HG03066 (cell line): ENCODE data around the gene AQP12A.
"Not testable (repeated sequence)": the region's sequence is repeated elsewhere in the genome, so short reads cannot be mapped to it uniquely, and the experiment has no call there.

ENCODE experiments used
- ATAC-seq: cut with Tn5 transposase; IDR thresholded peaks from one replicate; pipeline ENCODE4 v1.9.1; 2021; ENCODE audit warnings: low read depth; ENCODE audit not compliant: unreplicated experiment

The AQP12A gene, protein sequence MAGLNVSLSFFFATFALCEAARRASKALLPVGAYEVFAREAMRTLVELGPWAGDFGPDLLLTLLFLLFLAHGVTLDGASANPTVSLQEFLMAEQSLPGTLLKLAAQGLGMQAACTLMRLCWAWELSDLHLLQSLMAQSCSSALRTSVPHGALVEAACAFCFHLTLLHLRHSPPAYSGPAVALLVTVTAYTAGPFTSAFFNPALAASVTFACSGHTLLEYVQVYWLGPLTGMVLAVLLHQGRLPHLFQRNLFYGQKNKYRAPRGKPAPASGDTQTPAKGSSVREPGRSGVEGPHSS

DNA sequence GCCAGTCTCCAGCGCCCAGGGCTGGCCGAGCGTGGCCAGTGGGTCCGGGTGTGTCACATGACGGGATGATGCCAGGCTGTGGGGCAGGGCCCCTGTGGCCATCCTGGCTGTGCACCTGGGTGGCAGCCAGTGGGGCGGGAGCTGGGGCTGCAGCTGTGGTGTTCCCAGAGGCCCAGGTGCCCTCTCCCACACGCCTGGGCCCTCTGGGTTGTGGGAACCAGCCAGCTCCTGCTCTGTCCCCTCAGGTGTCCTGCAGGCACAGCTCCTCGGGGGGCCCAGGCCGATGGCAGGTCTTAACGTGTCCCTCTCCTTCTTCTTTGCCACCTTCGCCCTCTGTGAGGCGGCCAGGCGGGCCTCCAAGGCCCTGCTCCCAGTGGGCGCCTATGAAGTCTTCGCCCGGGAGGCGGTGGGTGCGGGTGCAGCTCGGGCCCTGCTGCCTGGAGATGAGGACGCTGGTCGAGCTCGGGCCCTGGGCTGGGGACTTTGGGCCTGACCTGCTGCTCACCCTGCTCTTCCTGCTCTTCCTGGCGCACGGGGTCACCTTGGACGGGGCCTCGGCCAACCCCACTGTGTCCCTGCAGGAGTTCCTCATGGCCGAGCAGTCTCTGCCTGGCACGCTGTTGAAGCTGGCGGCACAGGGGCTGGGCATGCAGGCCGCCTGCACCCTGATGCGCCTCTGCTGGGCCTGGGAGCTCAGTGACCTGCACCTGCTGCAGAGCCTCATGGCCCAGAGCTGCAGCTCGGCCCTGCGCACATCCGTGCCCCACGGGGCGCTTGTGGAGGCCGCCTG, at the start of gene AQP12A:
TSS of gene AQP12A (plus strand) at position 236 of the 790 bp plus-strand sequence. CDS start at position 284, 48 bp downstream.
- ATAC-seq = not testable (repeated sequence)

DNA sequence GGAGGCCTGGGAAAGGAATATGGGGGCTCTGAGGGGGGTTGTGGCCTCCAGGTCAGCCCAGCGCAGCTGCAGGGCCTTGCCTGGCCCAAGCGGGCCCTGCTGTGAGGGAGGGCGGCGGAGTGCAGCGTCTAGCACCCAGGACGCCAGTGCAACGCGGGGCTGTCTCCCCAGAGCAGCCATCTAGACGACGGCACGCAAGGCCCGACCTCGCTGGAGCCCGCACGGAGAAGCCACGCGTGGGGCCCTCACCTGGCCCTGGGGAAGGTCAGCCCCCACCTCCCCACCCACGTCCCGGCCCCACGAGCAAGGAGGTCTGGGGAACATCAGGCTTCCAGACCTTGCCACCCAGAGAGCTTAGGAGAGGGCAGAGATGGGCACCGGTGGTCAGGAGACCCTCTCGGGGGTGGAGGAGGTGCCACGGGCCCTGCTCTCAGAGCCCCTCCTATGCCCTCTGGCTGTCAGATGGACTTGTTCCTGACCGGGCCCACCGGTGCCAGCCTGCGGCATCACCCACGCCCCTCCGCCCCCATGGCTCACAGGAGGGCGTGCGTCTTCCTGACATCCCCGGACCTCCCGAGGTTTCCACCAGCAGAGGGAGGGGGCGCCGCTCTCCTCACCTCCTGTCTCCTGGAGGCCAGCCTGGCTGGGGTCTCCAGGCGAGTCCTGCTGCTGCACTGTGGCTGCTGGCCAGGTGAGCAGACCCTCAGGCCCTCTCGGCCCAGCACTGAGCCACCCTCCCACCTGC, 49.4 kb upstream of the AQP12A start:
- no peak for ATAC-seq

DNA sequence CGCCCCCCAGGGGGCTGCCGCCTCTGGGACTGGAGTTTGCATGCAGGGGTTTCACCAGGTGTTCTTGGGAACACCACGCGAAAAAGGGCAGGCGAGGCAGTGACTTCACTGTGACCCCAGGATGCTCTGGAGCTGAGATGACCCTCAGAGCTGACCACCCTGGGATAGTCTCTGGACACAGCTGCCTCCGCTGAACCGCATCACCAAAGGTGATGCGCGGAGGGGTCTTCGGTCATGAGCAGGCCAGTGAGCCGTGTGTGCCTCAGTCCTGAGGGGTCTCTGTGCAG, 48.9 kb upstream of the AQP12A start:
- ATAC-seq = no peak

DNA sequence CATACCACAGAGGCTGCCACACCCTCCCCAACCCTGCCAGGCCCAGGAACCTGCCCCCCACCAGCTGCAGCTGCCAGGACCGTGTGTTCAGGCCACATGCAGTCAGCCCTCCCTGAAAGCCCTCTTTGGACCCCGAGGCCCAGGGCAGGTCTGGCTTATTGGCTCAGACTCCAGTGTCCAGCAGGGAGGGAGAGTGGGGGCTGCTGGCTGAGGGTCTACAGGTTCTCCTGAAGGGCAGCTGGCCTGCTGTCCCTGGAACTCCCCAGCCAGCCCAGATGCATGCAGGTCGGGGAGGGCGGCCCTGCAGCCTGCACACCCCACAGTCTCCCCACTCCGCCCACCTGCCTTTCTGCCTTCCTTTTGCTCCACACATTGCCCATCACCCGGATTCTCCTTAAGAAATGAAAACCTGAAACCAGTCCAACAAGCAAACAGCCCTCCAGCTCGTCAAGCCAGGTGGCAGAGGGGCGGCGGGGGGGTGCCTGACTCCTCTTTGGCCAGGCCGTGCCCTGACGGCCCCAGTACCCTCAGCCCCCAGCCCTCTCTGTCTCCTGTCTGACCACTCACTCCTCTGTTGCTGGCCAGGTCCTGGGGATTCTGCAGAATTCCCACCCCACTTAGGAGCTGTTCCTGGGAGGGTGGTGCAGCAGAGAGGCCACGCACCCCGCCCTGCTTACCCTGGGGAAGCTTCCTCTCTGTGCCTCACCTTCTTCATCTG, 48.4 kb upstream of the AQP12A start:
- ATAC-seq = no peak

DNA sequence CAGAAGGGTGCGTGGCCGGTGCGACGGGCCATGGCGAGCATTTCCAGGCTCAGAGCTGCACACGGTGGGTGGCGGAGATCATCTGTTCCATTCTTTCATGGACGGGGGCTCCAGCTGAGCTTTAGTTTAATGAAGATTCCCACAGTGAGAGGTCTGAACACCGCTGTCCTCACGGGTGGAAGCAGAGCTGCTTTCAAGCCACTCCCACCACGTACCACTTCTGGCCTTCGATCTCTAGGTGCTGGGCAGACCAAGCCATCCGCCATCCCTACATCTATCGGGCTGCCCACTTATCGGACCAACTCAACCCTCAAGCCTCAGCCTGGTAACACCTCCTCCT, 47.9 kb upstream of the AQP12A start:
- ATAC-seq = no peak

DNA sequence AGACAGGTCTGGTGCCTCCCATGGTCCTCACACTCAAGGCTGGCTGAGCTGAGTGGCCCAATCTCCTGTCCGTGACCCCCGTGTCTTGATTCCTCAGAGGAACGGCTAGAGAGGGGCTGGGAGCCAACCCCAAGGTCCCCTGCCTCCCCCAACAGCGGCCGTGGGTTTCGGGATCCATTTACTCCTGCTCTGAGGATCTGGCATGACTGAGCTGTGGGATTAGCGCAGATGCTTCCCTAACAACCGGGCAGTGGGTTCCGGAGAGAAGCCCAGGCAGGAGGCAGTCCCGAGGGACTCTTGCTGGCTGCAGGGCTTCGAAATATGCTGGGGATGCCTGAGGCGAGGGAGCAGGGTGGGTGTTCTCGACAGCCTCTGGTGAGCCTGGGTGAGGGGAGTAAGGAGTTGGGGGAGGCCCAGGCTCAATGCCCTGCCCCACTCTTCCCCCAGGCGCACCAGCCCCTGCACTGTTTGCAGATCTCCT, 47.5 kb upstream of the AQP12A start:
- ATAC-seq = no peak

DNA sequence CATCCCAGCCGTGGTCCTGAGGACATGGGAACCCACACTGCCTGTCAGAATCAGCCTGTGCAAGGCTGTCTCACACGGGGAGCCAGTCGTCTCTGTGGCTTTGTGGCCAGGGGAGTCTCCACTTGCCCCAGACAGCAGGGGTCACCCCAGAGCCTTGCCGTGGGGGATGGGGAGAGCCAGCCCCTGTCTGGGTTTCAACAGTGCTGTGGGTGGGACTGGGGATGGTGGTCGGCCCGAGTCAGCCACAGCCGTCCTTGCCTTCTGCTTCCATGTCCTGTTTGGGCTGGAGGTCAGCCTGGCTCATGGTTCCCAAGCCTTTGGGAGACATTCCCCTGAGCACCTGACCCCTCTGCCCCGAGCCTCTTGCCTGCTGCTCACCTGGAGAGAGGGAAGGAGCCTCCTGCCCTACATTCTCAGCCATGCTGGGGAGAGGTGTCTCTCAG, 46.8 kb upstream of the AQP12A start:
- no peak for ATAC-seq

DNA sequence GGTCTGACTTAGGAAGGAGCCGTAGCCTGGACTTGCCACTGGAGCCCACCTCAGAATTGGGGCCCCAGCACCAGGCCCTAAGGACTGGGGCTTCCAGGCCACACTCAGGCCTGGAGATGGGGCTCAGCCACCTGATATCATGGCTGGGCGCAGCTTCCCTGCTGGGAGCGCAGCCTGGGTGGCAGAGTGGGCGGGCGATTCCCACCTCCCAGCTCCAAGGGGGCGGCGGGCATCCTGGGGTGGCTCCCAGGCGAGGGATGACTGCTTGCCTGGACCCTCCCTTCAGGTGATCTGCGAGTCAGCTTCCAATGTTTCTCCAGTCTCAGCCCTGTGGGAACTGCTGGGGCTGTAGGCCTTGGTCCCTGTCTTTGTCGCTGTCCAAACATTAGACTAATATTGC, 46.3 kb upstream of the AQP12A start:
- no peak for ATAC-seq

DNA sequence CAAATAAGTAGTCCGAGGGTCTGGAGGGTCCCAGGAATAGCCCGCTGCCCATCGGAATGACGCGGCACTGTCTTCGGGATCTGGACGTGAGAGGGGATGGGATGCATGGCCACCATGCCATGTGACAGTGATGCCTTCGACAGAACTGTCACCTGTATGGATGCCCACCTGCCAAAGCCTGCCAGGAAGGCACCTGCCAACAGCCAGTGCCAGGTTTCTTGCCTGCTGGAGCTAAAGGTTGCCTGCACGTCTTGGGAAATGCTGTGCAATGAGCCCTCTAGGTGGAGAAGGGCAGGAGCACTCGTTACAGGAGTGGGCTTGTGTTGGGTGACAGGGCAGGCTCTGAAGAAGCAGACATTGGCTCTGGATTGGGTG, 45.9 kb upstream of the AQP12A start:
- no peak for ATAC-seq

DNA sequence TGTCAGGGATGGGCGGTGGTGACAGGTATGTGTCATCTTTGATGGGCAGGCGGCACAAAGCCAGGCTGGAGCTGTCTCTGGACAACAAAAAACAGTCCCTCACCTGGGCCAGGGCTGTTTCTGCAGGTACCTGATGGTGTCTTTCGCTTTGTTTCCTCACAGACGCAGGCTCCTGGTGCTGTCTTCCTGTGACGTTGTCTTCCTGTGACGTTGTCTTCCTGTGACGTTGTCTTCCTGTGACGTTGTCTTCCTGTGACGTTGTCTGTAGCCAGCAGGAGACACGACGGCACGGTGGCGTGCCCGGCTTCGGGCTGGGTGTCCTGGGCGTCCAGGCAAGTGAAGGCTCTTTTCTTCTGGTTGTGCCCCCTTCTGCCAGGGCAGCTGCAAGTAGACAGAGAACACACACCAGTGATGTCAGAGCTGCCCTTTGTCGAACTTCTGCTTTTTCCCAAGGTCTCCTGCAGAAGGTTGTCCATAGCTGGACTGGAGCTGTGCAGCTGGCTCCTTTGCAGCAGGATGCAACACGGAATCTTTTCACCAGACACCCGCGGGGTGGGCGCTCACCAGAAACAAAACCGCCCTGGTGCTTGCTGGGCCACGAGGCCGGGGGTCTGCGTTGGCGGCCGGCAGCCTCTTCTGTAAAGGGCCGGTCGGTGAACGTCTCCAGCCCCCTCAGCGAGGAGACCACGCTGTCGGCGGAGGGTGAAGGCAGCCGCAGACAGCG, 45.3 kb upstream of the AQP12A start:
- no peak for ATAC-seq

DNA sequence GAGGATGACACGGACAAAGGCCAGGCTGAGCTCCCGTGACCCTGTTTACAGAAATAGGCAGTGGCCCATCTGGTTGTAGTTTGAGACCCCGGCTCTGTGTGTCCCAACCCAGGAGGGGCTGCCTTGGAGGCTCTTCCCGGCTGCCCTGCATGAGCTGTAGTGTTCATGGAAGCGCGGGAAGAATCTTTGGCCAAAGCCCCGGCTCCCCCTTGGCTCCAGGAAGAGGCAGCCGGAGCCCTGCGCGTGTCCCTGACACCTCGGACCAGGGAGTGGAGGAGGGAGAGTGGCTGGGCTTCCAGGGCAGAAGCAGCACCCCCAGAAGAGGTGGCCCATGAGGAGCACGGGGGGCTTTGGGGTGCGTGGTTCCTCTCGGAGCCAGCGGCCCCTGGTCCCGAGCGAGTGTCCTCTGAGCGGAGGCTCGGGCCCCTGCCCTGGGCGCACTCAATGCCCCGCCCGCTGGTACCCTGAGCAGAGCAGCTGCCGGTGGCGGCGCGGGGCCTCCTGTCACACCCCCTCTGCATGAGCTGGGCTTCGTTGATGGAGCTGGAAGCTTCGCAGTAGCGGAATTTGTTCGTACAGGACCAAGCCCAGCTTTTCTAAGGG, 44.7 kb upstream of the AQP12A start:
- no peak for ATAC-seq

DNA sequence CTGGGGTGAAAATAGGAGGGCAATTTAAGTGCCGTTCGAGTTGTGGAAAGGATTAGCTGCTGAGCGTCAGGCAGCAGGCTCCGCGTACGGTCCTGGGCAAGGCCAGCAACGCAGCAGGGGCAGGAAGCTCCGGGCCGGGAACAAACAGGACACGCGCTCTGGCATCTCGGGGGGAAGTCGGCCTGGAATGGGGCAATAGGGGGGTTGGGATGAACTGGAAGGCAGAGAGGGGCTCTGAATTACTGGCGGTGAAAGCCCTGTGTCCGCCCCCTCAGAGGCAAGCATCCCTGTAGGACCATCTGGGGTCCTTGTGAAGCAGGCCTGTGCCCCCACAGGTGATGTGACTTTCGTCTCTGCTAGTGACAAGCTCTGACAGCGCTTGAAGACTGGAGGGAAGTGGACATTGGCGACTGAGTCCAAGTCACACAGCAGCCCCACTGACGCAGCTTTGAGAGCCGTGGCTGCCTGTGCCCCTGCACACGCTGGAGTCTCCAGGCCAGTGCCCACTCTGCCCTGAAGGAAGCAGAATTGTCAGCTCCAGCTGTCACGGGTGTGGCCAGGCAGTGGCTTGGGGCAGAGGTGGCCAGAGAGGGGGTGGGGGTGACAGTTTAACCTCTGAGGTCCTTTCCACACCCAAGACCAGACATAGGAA, 44.0 kb upstream of the AQP12A start:
- no peak for ATAC-seq

DNA sequence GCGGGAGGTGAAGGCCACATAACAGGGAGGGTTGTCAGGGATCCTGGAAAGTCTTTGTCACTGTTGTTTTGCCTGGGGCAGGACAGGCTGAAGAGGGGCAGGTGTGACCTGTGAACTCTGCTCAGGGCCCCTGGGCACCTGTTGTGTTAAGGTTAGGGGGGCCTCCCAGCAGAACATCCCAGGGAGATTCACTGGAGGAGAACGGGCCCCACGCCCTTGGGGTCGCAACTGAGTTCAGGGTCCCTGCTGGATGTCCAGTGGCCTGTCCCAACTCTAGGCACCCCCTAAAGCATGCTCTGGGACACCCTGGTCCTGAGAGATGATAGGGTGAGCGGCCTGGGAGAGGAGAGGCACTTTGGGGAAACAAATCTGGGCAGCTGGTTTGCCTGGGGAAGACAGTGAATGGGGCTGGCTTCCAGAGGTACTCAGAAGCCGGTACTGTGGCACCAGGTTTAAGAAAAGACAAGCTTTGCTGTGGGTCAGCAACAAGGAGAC, 43.5 kb upstream of the AQP12A start:
- no peak for ATAC-seq

DNA sequence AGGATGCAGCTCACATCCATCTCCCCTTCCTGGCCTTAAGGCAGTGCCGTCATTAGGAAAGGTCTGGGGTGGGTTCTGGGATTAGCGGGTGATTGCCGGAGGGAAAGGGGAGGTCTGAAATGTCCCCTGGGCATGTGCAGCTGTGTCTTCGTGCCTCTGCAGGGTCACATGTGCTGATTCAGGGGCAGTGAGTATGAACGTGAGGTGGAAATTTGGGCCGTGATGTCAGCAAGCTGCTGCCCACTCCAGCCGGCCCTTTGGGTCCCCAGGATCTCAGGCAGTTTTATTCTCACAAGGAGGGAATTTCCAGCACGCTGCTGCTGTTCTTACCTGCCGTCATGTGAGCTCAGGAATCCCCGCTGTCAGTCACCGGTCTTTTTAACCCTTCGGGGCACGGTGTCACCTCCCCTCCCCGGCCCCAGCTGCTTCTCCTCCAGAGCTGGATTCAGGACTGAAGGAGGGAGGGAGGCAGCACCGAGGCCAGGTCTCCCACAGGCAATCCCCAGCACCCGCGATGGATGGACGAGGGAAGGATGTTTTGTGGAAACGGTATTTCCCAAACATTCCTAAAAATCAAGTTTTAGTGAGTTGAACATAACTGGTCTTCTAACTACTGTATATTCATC, 42.9 kb upstream of the AQP12A start:
- ATAC-seq = no peak

DNA sequence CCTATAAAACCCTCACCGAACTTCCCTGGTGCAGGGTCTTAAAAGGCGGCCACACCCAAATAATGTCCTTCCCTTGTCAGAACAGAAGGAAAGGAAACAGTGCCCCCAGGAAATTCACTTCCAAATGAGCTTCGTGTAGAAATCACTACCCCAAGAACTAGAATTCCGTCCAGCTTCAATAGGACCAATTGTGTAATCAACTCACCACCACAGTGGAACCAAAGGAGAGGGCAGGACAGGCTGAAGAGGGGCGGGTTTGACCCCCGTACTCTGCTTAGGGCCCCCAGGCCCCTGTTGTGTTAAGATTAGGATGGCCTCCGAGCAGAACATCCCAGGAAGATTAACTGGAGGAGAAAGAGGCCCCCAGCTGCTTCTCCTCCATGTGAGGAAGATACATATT, 42.3 kb upstream of the AQP12A start:
- no peak for ATAC-seq

DNA sequence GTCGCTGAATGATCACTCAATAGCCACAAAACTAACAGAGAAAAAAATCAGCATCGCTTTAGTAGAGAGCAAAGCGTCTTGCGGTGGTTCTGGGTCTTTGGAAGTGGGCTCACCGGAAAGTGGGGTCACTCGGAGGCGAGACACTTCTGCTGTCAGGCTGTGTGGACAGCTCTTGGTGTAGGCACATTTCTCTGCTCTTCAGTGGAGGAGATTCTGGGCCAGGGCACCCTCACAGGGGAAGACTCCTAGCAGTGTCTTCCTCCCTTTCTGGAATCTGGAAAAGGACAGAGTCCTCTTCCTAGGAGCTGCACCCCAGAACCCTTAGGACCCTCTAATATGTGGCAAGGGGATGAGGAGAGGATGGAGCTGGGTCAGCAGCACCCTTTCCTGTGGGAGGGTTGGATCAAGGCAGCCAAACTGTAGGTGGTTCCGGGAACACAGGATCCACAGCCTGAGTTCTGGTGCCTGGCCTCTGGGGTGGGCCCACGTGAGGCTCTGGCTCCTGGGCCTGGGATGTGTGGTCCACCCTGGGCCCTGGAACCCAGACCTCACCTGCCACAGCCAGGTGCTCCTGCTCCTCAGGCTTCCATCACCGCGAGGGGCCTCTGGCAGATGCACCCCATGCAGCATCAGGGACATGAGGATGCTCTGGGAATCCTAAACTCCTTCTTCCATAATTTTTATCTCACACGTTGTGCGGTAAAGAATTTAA, 41.3 kb upstream of the AQP12A start:
- ATAC-seq = no peak

DNA sequence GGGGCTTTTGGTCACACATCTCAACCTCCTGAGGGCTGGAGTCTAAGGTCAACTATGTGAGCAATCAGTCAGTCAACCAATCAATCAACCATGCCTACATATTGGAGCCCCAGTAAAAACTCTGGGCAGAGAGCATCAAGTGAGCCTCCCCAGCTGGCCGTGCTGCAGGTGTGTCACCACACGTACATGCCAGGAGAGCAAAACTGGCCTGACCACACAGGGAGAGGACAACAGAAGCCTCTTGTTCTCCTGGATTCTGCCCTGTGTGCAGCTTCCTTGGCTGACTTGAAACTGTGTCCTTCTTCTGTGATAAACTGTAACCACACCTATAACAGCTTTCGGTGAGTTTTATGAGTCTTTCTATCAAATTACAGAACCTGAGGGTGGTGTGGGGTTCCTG, 40.5 kb upstream of the AQP12A start:
- ATAC-seq = no peak
